Activated naive CD4-positive, alpha-beta T cell treated with anti-CD3 and anti-CD28 coated beads, Interleukin-2, amount 50 U/mL, for 16 hours (primary cell): Measurements from ENCODE around the gene ATP10A.
"Not testable (repeated sequence)": the region's sequence is repeated elsewhere in the genome, so short reads cannot be mapped to it uniquely, and the experiment has no call there.

Source experiments
- DNase-seq: peaks from one replicate; pipeline ENCODE4 v3.0.0-alpha.2; 2020

ATP10A gene

GRCh38 chr15:25670621-25671020, 192.5 kb downstream of the ATP10A start:
- DNase-seq = no peak

GRCh38 chr15:25670025-25670554, 193.0 kb downstream of the ATP10A start:
- no peak for DNase-seq

GRCh38 chr15:25668901-25669300, 194.2 kb downstream of the ATP10A start:
- DNase-seq = no peak

- no peak for DNase-seq
Observed at GRCh38 chr15:25668236-25668795, 194.8 kb downstream of the ATP10A start.

GRCh38 chr15:25667829-25668228, 195.3 kb downstream of the ATP10A start:
- no peak for DNase-seq

GRCh38 chr15:25665913-25666312, 197.2 kb downstream of the ATP10A start:
- no peak for DNase-seq

GRCh38 chr15:25664761-25665160, 198.4 kb downstream of the ATP10A start:
- DNase-seq = no peak

- no peak for DNase-seq
Observed at GRCh38 chr15:25663515-25663914, 199.6 kb downstream of the ATP10A start.

GRCh38 chr15:25661898-25662297, 201.2 kb downstream of the ATP10A start:
- DNase-seq = no peak

- no peak for DNase-seq
Observed at GRCh38 chr15:25659251-25659650, 203.9 kb downstream of the ATP10A start.

- no peak for DNase-seq
Observed at GRCh38 chr15:25658560-25658959, 204.6 kb downstream of the ATP10A start.

- no peak for DNase-seq
Observed at GRCh38 chr15:25655207-25655948, 207.7 kb downstream of the ATP10A start.

- no peak for DNase-seq
Observed at GRCh38 chr15:25653371-25653770, 209.8 kb downstream of the ATP10A start.

- no peak for DNase-seq
Observed at GRCh38 chr15:25652704-25653103, 210.4 kb downstream of the ATP10A start.

GRCh38 chr15:25649390-25649789, 213.7 kb downstream of the ATP10A start:
- DNase-seq = no peak

- DNase-seq = no peak
Observed at GRCh38 chr15:25643120-25643519, 220.0 kb downstream of the ATP10A start.

- no peak for DNase-seq
Observed at GRCh38 chr15:25641762-25642161, 221.4 kb downstream of the ATP10A start.

- DNase-seq = no peak
Observed at GRCh38 chr15:25641361-25641760, 221.8 kb downstream of the ATP10A start.

GRCh38 chr15:25640959-25641358, 222.2 kb downstream of the ATP10A start:
- DNase-seq = not testable (repeated sequence)

GRCh38 chr15:25640381-25640780, 222.7 kb downstream of the ATP10A start:
- no peak for DNase-seq

GRCh38 chr15:25636486-25636885, 226.6 kb downstream of the ATP10A start:
- DNase-seq = not testable (repeated sequence)

GRCh38 chr15:25635191-25635590, 227.9 kb downstream of the ATP10A start:
- DNase-seq = no peak

- DNase-seq = no peak
Observed at GRCh38 chr15:25633862-25634261, 229.3 kb downstream of the ATP10A start.

GRCh38 chr15:25631971-25632370, 231.2 kb downstream of the ATP10A start:
- no peak for DNase-seq
